Measurements from ENCODE around the gene BUB1. TPM values are rescaled to one million over a fixed set of nuclear protein-coding genes. Genes with fewer than 3 reads are reported as not detected.

Gene BUB1
- total and polyA plus RNA-seq, 9 of the 15 experiments (the other 6 are each of a cell fraction or from before 2014, with no cell fraction given) = 73.4 to 247 (median 118) TPM

DNA sequence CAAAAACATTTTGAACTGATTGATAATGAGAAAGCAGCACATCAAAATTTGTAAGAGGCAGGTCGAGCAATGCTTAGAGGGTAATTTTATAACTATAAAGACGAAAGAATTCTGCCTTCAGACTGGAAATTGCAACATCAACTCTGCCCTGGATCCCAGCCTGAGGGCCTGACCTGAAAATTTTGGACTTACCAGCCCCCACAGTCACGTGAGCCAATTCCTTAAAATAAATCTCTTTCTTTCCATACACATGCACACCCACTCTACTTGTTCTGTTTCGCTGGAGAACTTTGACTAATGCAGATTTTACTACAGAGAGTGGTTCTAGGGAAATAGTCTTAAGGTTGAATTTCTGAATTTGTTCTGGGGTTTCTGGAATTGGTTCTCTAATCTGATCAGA, 39.9 kb upstream of the BUB1 start:
- intact Hi-C loops (cut with micrococcal nuclease) = no loop called here
- no peaks in the 10 kb centered on the region for H3K9me1 ChIP-seq (ENCODE audit: control insufficient read depth, insufficient read depth, low read length)
- no peak overlapping the region for H3K4me3 ChIP-seq
- no peaks in the 10 kb centered on the region for H4K20me1 ChIP-seq (replicated peaks; ENCODE audit: control insufficient read depth, insufficient read depth, low read length)
- H2AFZ ChIP-seq (ENCODE audit: low read depth, low read length) = no peak overlapping the region
- WGBS (ENCODE audit: insufficient coverage, low coverage, missing lambda C conversion rate) = 0% methylated on average over 4 of the region's 4 CpGs
- FAIRE-seq (no peak), ATAC-seq (no peak), DNase-seq (ENCODE audit: extremely low read depth in 1 of 4, low spot score in 3 of 4) (no peak)
- H3K27ac ChIP-seq (ENCODE audit: extremely low read depth, low read depth, low read length) = no peak overlapping the region
- no peaks in the 10 kb centered on the region for H3K36me3 ChIP-seq (ENCODE audit: control insufficient read depth, insufficient read depth, low read length)
- no TSS peak for BruUV-seq (replicated peaks)
- in situ Hi-C loops (cut with MboI) = no loop called here
- no peak for TF ChIP-seq MTF1 (CRISPR knock-in tag; IDR thresholded peaks at IDR 0.05; ENCODE audit: borderline replicate concordance)
- TF ChIP-seq RBBP5 (IDR thresholded peaks at IDR 0.05; ENCODE audit: borderline replicate concordance, insufficient read depth, low read length, poor library complexity, severe bottlenecking) = no peak
- no peak for TF ChIP-seq U2AF2 (optimal IDR thresholded peaks at IDR 0.05; ENCODE audit: low read depth, low read length)
- TF ChIP-seq, protein P1, sequence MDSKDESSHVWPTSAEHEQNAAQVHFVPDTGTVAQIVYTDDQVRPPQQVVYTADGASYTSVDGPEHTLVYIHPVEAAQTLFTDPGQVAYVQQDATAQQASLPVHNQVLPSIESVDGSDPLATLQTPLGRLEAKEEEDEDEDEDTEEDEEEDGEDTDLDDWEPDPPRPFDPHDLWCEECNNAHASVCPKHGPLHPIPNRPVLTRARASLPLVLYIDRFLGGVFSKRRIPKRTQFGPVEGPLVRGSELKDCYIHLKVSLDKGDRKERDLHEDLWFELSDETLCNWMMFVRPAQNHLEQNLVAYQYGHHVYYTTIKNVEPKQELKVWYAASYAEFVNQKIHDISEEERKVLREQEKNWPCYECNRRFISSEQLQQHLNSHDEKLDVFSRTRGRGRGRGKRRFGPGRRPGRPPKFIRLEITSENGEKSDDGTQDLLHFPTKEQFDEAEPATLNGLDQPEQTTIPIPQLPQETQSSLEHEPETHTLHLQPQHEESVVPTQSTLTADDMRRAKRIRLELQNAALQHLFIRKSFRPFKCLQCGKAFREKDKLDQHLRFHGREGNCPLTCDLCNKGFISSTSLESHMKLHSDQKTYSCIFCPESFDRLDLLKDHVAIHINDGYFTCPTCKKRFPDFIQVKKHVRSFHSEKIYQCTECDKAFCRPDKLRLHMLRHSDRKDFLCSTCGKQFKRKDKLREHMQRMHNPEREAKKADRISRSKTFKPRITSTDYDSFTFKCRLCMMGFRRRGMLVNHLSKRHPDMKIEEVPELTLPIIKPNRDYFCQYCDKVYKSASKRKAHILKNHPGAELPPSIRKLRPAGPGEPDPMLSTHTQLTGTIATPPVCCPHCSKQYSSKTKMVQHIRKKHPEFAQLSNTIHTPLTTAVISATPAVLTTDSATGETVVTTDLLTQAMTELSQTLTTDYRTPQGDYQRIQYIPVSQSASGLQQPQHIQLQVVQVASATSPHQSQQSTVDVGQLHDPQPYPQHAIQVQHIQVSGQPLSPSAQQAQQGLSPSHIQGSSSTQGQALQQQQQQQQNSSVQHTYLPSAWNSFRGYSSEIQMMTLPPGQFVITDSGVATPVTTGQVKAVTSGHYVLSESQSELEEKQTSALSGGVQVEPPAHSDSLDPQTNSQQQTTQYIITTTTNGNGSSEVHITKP (IDR thresholded peaks at IDR 0.05; ENCODE audit: partially characterized antibody) = no peak
- TF ChIP-seq, protein P2, sequence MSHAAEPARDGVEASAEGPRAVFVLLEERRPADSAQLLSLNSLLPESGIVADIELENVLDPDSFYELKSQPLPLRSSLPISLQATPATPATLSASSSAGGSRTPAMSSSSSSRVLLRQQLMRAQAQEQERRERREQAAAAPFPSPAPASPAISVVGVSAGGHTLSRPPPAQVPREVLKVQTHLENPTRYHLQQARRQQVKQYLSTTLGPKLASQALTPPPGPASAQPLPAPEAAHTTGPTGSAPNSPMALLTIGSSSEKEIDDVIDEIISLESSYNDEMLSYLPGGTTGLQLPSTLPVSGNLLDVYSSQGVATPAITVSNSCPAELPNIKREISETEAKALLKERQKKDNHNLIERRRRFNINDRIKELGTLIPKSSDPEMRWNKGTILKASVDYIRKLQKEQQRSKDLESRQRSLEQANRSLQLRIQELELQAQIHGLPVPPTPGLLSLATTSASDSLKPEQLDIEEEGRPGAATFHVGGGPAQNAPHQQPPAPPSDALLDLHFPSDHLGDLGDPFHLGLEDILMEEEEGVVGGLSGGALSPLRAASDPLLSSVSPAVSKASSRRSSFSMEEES (CRISPR knock-in tag; IDR thresholded peaks at IDR 0.05) = peak; percentile 27
- TF ChIP-seq ZNF212 (CRISPR knock-in tag; IDR thresholded peaks at IDR 0.05) = no peak
- no peak for TF ChIP-seq CCAR2 (IDR thresholded peaks at IDR 0.05; ENCODE audit: low read depth, low read length)
- no peak for TF ChIP-seq ZNF134 (CRISPR knock-in tag; conservative IDR thresholded peaks at IDR 0.05)
- peak; percentile 53; the same call in 1 of the 2 replicates for TF ChIP-seq BHLHE40 (IDR thresholded peaks at IDR 0.05; ENCODE audit: low read length)
- TF ChIP-seq KDM1A (IDR thresholded peaks at IDR 0.05) = no peak
- no peaks in the 10 kb centered on the region for H3K9me3 ChIP-seq (replicated peaks; ENCODE audit: control insufficient read depth, insufficient read depth, low read depth, low read length)
- no peak overlapping the region for H3K9ac ChIP-seq (ENCODE audit: insufficient read depth in 1 of 2, low read depth in 2 of 2, low read length in 2 of 2)
- no peak overlapping the region for H3K4me2 ChIP-seq (ENCODE audit: insufficient read depth, low read length)
- peaks cover 0 to 4% of the 10 kb centered on the region in 2 experiments; a peak in 2 of 5 replicates for H3K4me1 ChIP-seq (replicated peaks in 1 of 2; ENCODE audit: control insufficient read depth in 2 of 2, insufficient read depth in 2 of 2, low read length in 2 of 2)
- ChIA-PET POLR2A (interaction anchor here (0.6 kb wide), 1 partner anchor 537 kb away, joined by 3 read pairs; no protein-coding TSS in a partner anchor), CTCF (ENCODE audit: low intra/inter-chr PET ratio) (no interaction called here)
- peaks cover 12 to 13% of the 10 kb centered on the region in 2 experiments for H3K27me3 ChIP-seq (ENCODE audit: control insufficient read depth in 2 of 2, insufficient read depth in 2 of 2, low read length in 2 of 2)
- no peaks in the 10 kb centered on the region for H3K79me2 ChIP-seq (ENCODE audit: control insufficient read depth, insufficient read depth, low read length)

Measured in K562 (cell line).